GM20000 (cell line): Measurements from ENCODE around the gene ENDOV.

Experiments
- DNase-seq: peaks from one replicate; pipeline ENCODE4 v3.0.0; 2012; ENCODE audit warnings: low spot score
- TF ChIP-seq, protein P1 (sequence below): IDR thresholded peaks from 2 replicates; pipeline ENCODE4 v1.5.1; 2012; ENCODE audit warnings: mild to moderate bottlenecking, control low read depth; ENCODE audit errors: extremely low read depth, missing control alignments

Gene ENDOV

DNA sequence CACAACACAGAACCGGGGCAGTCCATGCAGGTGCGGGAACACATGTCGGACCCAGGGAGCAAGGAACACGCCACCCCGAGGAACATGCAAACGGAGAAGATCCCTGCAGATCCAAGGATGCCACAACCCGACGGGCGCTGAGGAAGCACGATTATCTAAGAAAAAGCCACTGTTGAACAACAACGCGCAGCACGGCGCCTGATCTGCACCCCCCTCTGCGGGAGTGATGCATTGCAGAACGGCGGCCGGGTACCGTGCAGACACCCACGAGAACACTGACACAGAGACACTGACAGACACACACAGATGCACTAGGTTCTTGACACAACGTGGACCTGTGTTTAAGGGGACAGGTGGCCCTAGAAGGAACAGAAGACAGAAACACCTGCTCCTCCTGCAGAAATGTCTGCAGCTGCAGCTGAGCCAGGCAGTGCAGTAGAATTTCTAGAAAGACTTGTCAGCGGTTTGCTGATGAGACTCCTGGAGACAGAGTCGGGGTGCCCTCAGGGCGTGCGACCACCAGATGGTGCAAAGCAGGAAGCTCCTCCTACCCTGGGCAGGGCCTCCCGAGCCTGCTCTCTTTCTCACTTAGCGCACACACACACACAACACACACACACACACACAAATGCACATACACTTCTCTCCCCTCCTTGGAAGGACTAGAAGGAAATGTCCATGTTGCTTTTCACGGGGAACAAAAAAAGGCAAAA lies 54.0 kb downstream of the ENDOV start:
- no peak for DNase-seq
- TF ChIP-seq, protein P1, sequence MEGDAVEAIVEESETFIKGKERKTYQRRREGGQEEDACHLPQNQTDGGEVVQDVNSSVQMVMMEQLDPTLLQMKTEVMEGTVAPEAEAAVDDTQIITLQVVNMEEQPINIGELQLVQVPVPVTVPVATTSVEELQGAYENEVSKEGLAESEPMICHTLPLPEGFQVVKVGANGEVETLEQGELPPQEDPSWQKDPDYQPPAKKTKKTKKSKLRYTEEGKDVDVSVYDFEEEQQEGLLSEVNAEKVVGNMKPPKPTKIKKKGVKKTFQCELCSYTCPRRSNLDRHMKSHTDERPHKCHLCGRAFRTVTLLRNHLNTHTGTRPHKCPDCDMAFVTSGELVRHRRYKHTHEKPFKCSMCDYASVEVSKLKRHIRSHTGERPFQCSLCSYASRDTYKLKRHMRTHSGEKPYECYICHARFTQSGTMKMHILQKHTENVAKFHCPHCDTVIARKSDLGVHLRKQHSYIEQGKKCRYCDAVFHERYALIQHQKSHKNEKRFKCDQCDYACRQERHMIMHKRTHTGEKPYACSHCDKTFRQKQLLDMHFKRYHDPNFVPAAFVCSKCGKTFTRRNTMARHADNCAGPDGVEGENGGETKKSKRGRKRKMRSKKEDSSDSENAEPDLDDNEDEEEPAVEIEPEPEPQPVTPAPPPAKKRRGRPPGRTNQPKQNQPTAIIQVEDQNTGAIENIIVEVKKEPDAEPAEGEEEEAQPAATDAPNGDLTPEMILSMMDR: no peak

DNA sequence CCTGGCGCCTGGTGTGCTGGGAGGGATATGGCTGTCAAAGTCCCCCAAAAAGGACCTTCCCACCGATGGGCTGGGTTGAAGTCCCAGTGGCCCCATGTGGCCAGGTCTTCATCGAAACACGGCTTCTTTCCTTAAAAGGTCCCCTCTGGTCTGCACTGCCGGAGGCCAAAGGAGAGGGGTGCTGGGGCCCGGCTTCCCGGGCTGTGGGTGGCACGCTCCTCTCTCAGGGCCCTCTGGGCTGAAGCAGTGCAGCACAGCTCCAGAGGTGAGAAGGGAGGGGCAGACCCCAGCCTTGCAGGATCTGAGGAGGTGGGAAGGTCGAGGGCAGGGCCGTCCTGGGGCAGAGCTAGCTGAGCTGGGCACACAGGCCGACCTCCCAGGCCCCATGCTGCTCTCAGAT lies 54.7 kb downstream of the ENDOV start:
- TF ChIP-seq, protein P1: no peak
- DNase-seq: no peak

DNA sequence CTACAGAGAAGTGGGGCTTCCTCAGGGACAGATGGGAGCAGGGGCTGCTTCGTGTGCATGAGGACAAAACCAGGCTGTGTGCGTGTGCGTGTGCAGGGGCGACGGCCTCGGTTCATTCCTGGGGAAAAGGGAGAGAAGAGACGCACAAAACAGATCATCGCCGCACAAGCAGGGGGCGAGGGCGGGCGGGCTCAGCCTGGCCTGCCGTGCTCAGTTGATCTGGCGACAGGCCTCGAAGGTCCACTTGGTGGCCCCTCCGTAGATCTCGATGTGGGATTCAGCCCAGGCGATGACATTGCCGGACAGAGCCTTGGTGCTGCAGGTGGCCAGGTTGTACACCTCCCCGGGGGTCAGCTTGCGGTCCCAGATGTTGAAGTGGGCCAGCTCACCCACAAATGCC lies 55.6 kb downstream of the ENDOV start:
- DNase-seq: no peak
- TF ChIP-seq, protein P1: no peak

DNA sequence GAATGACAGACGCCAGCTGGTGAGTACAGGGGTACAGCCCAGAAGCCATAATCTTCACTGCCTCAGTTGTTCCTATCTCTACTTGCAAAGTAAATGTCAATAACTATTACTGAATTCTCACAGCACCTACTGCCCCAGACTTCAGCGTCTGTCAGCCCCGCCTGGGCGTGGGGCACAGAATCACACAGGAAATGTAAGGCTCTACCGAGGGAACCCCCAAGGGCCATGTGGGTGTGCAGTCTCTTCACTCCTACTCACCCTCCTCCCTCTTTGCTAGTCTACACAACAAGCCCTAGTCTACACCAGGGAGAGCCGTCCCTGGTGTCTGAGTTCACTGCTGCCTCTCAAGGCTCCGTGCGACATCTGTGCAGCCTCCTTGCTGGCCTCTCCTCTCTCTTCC lies 57.0 kb downstream of the ENDOV start:
- TF ChIP-seq, protein P1: no peak
- no peak for DNase-seq

DNA sequence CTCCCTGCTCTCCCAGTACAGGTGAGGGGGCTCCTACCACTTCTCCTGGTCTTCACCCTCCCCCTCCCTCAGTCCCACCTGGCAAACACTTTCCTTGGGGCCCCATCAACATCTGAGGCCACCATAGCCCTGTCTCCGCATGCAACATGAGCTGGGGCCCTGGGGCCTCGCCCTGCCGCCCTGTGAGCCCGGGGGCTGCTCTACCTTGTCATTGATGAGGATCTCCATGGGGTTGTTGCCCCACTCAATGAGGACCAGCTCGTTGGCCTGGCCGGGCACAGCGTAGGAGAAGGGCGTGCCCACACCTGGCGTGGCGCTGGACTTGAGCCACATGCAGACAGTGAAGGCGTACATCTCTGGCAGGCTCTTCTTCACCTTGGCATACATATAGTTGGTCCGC lies 58.0 kb downstream of the ENDOV start:
- TF ChIP-seq, protein P1: no peak
- no peak for DNase-seq

DNA sequence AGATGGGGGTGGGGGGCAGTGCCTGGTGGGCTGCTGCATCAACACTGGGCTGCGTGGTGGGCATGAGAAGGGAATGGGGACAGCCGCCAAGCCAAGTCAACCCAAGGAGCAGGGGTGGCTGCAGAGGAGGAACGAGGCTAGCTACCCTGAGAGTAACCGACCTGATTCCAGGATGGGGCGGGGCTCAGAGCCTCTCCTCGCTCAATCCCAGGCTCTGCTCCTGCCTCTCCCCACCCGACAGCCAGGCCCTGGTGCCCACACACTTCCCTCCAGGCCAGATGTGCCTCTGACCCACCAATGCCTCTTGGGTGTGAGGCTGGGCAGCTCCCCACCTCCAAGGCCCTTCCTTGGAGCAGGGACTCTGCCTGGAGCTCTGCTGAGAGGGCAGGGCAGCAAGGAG lies 58.7 kb downstream of the ENDOV start:
- TF ChIP-seq, protein P1: no peak
- no peak for DNase-seq

DNA sequence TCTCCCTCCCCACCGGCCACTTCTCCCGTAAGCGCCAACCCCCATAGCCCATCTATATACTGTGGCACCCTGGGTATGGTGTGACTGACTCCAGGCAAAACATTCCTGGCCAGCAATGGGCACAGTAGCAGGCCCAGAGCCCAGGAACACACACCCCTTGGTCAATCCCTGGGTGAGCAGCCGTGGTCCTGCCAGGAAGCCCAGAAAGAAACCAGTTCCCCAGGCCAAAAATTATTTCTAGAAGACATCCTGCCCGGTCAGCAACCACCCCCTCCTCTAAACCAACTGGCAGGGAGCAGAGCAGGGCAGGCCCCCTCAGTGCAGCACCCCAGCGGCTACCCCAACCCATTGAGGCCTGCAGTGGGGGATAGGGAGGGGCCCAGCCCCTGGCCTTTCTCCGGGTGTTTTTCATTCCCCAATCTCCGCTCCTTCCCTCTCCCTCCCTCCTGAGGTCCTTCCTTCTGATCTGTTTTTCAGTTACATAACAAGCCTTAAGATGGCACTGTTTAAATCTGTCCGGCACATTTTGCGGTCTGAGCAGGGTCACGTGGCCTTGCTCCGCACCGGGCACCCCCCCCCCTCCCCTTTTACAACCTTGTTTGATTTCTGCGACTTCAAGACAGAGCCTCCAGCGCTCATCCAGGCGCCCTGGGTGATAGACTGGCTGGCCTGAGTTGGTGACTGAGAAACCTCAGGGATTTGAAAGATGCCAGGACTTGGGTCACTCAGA lies 59.4 kb downstream of the ENDOV start:
- no peak for DNase-seq
- TF ChIP-seq, protein P1: no peak
